ENCODE data around the gene SORCS1. TPM values are rescaled to one million over a fixed set of nuclear protein-coding genes. Genes with fewer than 3 reads are reported as not detected.

The SORCS1 gene
- total and polyA plus RNA-seq, 2 experiments from 2014 or later = 45.6 to 73.0 TPM

DNA sequence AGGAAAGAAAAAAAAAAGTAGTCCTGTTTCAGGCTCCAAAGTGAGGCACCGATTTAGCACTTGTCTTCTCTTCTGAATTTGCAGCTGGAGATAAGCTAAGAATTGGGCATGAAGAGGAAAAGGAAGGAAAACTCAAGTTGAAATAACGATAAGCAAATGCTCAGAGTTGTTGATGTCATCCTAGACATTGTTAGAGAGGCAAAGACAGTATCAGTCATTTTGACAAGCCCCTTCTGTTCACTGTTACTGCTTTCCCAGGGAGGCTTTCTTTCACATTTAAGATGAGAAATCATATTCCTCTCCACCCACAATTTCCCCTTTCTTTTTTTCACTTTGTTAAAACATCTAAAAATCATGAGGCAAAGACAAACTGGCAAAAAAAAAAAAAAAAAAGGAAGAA, 41.8 kb downstream of the SORCS1 start:
- TF ChIP-seq, protein P1, sequence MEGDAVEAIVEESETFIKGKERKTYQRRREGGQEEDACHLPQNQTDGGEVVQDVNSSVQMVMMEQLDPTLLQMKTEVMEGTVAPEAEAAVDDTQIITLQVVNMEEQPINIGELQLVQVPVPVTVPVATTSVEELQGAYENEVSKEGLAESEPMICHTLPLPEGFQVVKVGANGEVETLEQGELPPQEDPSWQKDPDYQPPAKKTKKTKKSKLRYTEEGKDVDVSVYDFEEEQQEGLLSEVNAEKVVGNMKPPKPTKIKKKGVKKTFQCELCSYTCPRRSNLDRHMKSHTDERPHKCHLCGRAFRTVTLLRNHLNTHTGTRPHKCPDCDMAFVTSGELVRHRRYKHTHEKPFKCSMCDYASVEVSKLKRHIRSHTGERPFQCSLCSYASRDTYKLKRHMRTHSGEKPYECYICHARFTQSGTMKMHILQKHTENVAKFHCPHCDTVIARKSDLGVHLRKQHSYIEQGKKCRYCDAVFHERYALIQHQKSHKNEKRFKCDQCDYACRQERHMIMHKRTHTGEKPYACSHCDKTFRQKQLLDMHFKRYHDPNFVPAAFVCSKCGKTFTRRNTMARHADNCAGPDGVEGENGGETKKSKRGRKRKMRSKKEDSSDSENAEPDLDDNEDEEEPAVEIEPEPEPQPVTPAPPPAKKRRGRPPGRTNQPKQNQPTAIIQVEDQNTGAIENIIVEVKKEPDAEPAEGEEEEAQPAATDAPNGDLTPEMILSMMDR (IDR thresholded peaks at IDR 0.05; ENCODE audit: low read depth, low read length) = no peak
- H3K9me3 ChIP-seq (ENCODE audit: low read depth) = no peaks in the 10 kb centered on the region
- H3K4me1 ChIP-seq (ENCODE audit: low read depth) = peaks cover 49% of the 10 kb centered on the region
- H3K36me3 ChIP-seq = no peaks in the 10 kb centered on the region
- no peaks in the 10 kb centered on the region for H3K27me3 ChIP-seq
- DNase-seq (ENCODE audit: low read depth in 1 of 2, low spot score in 1 of 2) = no peak
- H3K27ac ChIP-seq = peak overlapping the region; percentile 89
- H3K4me3 ChIP-seq = no peak overlapping the region

DNA sequence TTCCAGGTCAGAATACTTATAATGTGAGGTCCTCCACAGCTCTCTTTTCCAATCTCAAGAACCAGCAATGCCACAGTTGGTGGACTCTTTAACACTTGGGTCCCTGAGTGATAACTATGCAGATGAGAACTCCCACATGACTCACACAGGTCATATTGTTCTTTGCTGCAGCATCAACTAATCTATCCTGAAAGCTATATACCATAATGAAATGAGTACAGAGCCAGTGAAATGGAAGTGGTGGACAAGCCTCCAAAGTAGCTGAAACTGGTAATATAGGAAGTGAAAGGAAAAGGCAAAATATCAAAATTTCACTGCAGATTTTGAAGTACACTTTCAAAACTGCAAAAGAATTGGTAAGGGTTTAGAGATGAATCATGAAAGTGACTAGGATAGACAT, 45.6 kb downstream of the SORCS1 start:
- Histone ChIP-seq H3K4me1 (ENCODE audit: low read depth) (peaks cover 24% of the 10 kb centered on the region), H3K27me3 (no peaks in the 10 kb centered on the region), H3K36me3 (no peaks in the 10 kb centered on the region), H3K4me3 (no peak overlapping the region), H3K27ac (no peak overlapping the region), H3K9me3 (ENCODE audit: low read depth) (no peaks in the 10 kb centered on the region)
- DNase-seq (ENCODE audit: low read depth in 1 of 2, low spot score in 1 of 2) = no peak
- TF ChIP-seq, protein P1 (IDR thresholded peaks at IDR 0.05; ENCODE audit: low read depth, low read length) = no peak

DNA sequence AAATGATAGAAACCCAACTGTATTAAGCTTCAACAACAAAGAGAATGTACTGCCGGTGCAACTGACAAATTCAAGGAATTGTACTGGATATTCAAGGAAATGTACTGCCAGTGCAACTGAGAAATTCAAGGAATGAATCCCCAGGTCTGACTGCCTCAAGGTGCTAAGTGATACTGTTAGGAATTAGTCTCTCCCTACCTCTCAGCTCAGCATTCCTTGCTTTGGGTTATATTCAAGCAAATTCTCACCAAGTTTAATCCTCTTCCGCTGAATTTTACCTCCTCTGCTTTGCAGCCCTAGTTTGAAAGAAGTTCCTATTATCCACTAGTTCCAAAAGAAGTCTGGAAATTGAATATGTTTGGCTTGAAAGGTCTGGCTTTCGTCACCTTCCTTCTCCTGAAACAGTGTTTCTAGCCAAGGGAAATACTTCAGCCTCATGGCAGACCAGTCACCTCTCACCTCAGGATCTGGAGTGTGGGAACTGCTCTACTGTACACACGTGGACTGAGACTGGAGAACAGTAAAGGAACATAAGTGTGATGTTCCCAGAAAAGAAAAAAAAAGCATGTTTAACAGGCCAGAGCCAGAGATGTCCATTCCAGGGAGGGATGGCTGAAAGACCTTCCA, 60.4 kb downstream of the SORCS1 start:
- H3K36me3 ChIP-seq = no peaks in the 10 kb centered on the region
- peak in 1 of 2 donors; percentile 83 for DNase-seq (ENCODE audit: low read depth in 1 of 2, low spot score in 1 of 2)
- no peaks in the 10 kb centered on the region for H3K27me3 ChIP-seq
- no peak overlapping the region for H3K4me3 ChIP-seq
- TF ChIP-seq, protein P1 (IDR thresholded peaks at IDR 0.05; ENCODE audit: low read depth, low read length) = no peak
- H3K27ac ChIP-seq = peak overlapping the region; percentile 96
- peaks cover 28% of the 10 kb centered on the region for H3K4me1 ChIP-seq (ENCODE audit: low read depth)
- no peaks in the 10 kb centered on the region for H3K9me3 ChIP-seq (ENCODE audit: low read depth)

DNA sequence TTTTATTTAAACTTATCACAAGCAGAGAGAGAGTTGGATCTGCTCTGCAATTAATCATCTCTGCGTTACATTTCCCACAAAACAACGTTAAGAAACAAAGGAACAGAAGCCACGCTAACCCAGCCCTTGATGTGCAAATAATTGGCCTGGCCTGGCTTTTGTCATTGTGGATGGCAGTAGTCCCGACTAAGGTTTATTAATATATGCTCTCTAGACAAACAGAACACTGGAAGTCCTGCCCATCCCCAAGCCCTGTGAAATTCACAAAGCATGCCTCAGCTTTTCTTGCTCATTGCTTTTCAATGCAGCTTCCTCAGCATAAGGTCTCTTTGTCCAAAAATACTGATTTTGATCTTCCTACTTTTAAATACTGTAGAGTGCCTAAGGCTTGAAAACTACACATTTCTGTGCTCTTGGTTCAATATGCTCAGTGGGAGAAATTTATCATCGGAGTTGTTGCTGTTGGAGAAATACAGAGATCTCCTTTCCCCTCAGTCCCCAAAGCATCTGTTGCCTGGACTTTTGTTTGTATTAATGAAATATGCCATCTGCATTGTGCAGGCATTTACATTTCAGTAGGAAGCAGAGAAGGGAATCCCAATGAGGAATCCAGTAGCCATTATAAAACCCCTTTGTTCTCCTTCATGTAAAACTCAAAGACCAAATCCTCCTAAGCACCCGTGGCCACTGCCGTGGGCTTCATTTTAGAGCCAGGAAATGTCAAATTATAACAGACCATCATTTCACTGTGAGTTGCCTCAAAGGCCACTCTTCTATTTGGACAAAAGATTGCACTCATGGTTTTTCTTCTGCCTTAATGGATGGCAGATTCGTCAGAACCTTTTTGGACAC, 61.1 kb downstream of the SORCS1 start:
- H3K4me1 ChIP-seq (ENCODE audit: low read depth) = peaks cover 28% of the 10 kb centered on the region
- H3K9me3 ChIP-seq (ENCODE audit: low read depth) = no peaks in the 10 kb centered on the region
- no peaks in the 10 kb centered on the region for H3K27me3 ChIP-seq
- TF ChIP-seq, protein P1 (IDR thresholded peaks at IDR 0.05; ENCODE audit: low read depth, low read length) = no peak
- peak in 1 of 2 donors; percentile 73 for DNase-seq (ENCODE audit: low read depth in 1 of 2, low spot score in 1 of 2)
- peak overlapping the region; percentile 96 for H3K27ac ChIP-seq
- H3K36me3 ChIP-seq = no peaks in the 10 kb centered on the region
- H3K4me3 ChIP-seq = no peak overlapping the region

DNA sequence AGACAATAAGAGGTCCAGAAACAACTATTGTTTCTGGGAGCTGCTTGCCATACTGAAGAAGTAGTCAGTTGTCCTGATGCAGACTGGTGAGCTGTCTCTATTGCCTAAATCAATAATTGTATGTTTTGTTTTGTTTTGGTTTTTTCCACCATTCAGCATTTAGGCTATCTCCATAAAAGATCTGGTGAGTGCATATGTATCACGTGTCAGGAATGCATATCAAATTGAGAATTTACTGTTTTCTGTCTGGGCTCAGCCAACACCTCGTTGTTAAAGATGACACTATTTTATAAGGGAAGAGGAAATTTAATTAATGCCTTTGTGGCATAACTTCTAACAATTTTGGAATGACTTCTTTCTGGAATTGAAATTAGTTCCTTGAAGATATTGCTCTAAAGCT, 66.2 kb downstream of the SORCS1 start:
- Histone ChIP-seq H3K27me3 (no peaks in the 10 kb centered on the region), H3K9me3 (ENCODE audit: low read depth) (no peaks in the 10 kb centered on the region), H3K27ac (no peak overlapping the region), H3K4me1 (ENCODE audit: low read depth) (peaks cover 14% of the 10 kb centered on the region), H3K4me3 (no peak overlapping the region), H3K36me3 (no peaks in the 10 kb centered on the region)
- TF ChIP-seq, protein P1 (IDR thresholded peaks at IDR 0.05; ENCODE audit: low read depth, low read length) = no peak
- no peak for DNase-seq (ENCODE audit: low read depth in 1 of 2, low spot score in 1 of 2)
